Prostate gland (tissue), 2 donors: ENCODE results near the gene LDLRAD4.

Experiments used
- CTCF ChIP-seq, 4 experiments: fragments of 200-600 bp in 2 of 4; fragments of 450-650 bp in 2 of 4; sonication (generic) in 2 of 4; IDR thresholded peaks; 1 replicate in 3 of 4; 2 replicates in 1 of 4; pipeline ENCODE4 v1.5.1; 2016 to 2019; ENCODE audit warnings: antibody characterized with exemption in 4 of 4, mild to moderate bottlenecking in 2 of 4, moderate library complexity in 2 of 4
- POLR2A ChIP-seq: fragments of 450-650 bp; IDR thresholded peaks from one replicate; pipeline ENCODE4 v1.6.1; 2016; ENCODE audit warnings: antibody characterized with exemption, mild to moderate bottlenecking
- POLR2AphosphoS5 ChIP-seq: sonication (generic); formaldehyde crosslinking; IDR thresholded peaks from one replicate; pipeline ENCODE4 v1.6.1; 2017; ENCODE audit warnings: antibody characterized with exemption

- no peak for TF ChIP-seq POLR2AphosphoS5
- TF ChIP-seq POLR2A, result no peak
- no peak for TF ChIP-seq CTCF (IDR thresholded peaks at IDR 0.05)
Observed at GRCh38 chr18:13446610-13447461, 228.3 kb downstream of the LDLRAD4 start.
